Keratinocyte (primary cell): ENCODE measurements around the gene RAB30.

Experiments used
- CTCF ChIP-seq, 3 experiments: IDR thresholded peaks in 1 of 3; conservative IDR thresholded peaks in 1 of 3; optimal IDR thresholded peaks in 1 of 3; 2 replicates in 2 of 3; 3 replicates in 1 of 3; pipeline versions ENCODE3 to v1.5.1; 2011; ENCODE audit warnings: low read length in 3 of 3, mild to moderate bottlenecking in 3 of 3, moderate library complexity in 2 of 3, control low read depth in 1 of 3, inconsistent platforms in 1 of 3; ENCODE audit not compliant: insufficient read depth in 2 of 3; ENCODE audit errors: extremely low read depth in 1 of 3
- EZH2 ChIP-seq: IDR thresholded peaks from one replicate; pipeline ENCODE4 v1.6.1; 2012; ENCODE audit warnings: inconsistent platforms, mild to moderate bottlenecking, low read length, moderate library complexity

GRCh38 chr11:83002522-83002921, 69.2 kb downstream of the RAB30 start:
- TF ChIP-seq CTCF (optimal IDR thresholded peaks at IDR 0.05 in 1 of 3, IDR thresholded peaks at IDR 0.05 in 1 of 3, conservative IDR thresholded peaks at IDR 0.05 in 1 of 3; ENCODE audit: extremely low read depth in 1 of 3, insufficient read depth in 2 of 3, low read length in 3 of 3) (no peak), EZH2 (no peak)
